Measurements from ENCODE around the gene ALKBH6. TPM values are rescaled to one million over a fixed set of nuclear protein-coding genes. Genes with fewer than 3 reads are reported as not detected.

ALKBH6 gene
- total and polyA plus RNA-seq, 9 of the 15 experiments (the other 6 are each of a cell fraction or from before 2014, with no cell fraction given): 0.67 to 62.0 (median 34.5) TPM

- TF ChIP-seq ZBTB43 (CRISPR knock-in tag; IDR thresholded peaks at IDR 0.05) (no peak), ZNF830 (CRISPR knock-in tag; IDR thresholded peaks at IDR 0.05) (no peak), BCOR (IDR thresholded peaks at IDR 0.05) (peak; percentile 65), HDAC1 (IDR thresholded peaks at IDR 0.05) (peak in 1 of 2 experiments; percentile 93; a peak in 2 of 4 replicates), MYBL2 (IDR thresholded peaks at IDR 0.05; ENCODE audit: low read depth) (no peak), MYBL2 (CRISPR knock-in tag; IDR thresholded peaks at IDR 0.05; ENCODE audit: borderline replicate concordance) (no peak), SIX5 (IDR thresholded peaks at IDR 0.05; ENCODE audit: borderline replicate concordance in 1 of 2, insufficient read depth in 1 of 2, low read depth in 1 of 2, low read length in 2 of 2) (no peak), IRF1 (CRISPR knock-in tag; IDR thresholded peaks at IDR 0.05; ENCODE audit: borderline replicate concordance) (no peak), MGA (IDR thresholded peaks at IDR 0.05) (peak; percentile 17; the same call in 1 of the 2 replicates), PTBP1 (IDR thresholded peaks at IDR 0.05; ENCODE audit: low read depth, low read length) (no peak), POLR2H (tag; IDR thresholded peaks at IDR 0.05; ENCODE audit: low read depth) (peak; percentile 69; the same call in 1 of the 2 replicates), FOXK2 (conservative IDR thresholded peaks at IDR 0.05 in 1 of 2, IDR thresholded peaks at IDR 0.05 in 1 of 2; ENCODE audit: low read depth in 2 of 2) (peak; percentile 70 to 95; a peak in 3 of 4 replicates), ZNF778 (CRISPR knock-in tag; IDR thresholded peaks at IDR 0.05) (no peak), ARID2 (IDR thresholded peaks at IDR 0.05) (no peak)
Measured at GRCh38 chr19:36054119-36054732, 40.2 kb upstream of the ALKBH6 start, which contains the start of gene THAP8 (continued).

Data from K562 (cell line).